ENCODE measurements around the gene GYS1.

GYS1 gene

GRCh38 chr19:49009828-49010227, 16.7 kb upstream of the GYS1 start:
- H3K56ac ChIP-seq (ENCODE audit: low read length): no peak overlapping the region
- WGBS (ENCODE audit: extremely low coverage, insufficient coverage, low lambda C conversion rate): no CpG with 5 or more reads among the region's 18 CpGs
- no peak overlapping the region for H2BK5ac ChIP-seq (ENCODE audit: low read length)
- no peaks in the 10 kb centered on the region for H3K79me2 ChIP-seq (ENCODE audit: control insufficient read depth, insufficient read depth, low read length)
- H3K18ac ChIP-seq (ENCODE audit: low read length): no peak overlapping the region
- H3K36me3 ChIP-seq (ENCODE audit: control insufficient read depth, insufficient read depth, low read length): peaks cover 19% of the 10 kb centered on the region
- no peak overlapping the region for H3K27ac ChIP-seq (ENCODE audit: low read depth, low read length)
- H2AK5ac ChIP-seq (ENCODE audit: low read length): no peak overlapping the region
- no peak overlapping the region for H3K4me3 ChIP-seq (ENCODE audit: low read length)
- no peaks in the 10 kb centered on the region for H3K4me1 ChIP-seq (ENCODE audit: control insufficient read depth, low read depth, low read length)
- H3K4ac ChIP-seq (ENCODE audit: low read depth, low read length): no peak overlapping the region
- no peaks in the 10 kb centered on the region for H3K79me1 ChIP-seq (ENCODE audit: low read length)
- no peaks in the 10 kb centered on the region for H3K27me3 ChIP-seq (ENCODE audit: insufficient read depth, low read length, poor library complexity)
- no peak overlapping the region for H2BK120ac ChIP-seq (ENCODE audit: low read depth, low read length)
- H4K5ac ChIP-seq (ENCODE audit: low read length): no peak overlapping the region
- DNase-seq: no peak
- no peak overlapping the region for H2BK15ac ChIP-seq (replicated peaks; ENCODE audit: low read depth)
- H3K23ac ChIP-seq (ENCODE audit: low read length): no peak overlapping the region
- H4K8ac ChIP-seq (ENCODE audit: low read depth, low read length): no peak overlapping the region
- H3K9ac ChIP-seq (ENCODE audit: low read length): no peak overlapping the region
- H3K4me2 ChIP-seq (ENCODE audit: low read length): no peak overlapping the region

GRCh38 chr19:49006905-49007304, 13.8 kb upstream of the GYS1 start:
- WGBS (ENCODE audit: extremely low coverage, insufficient coverage, low lambda C conversion rate): no CpG with 5 or more reads among the region's 22 CpGs
- no peaks in the 10 kb centered on the region for H3K79me2 ChIP-seq (ENCODE audit: control insufficient read depth, insufficient read depth, low read length)

DNA sequence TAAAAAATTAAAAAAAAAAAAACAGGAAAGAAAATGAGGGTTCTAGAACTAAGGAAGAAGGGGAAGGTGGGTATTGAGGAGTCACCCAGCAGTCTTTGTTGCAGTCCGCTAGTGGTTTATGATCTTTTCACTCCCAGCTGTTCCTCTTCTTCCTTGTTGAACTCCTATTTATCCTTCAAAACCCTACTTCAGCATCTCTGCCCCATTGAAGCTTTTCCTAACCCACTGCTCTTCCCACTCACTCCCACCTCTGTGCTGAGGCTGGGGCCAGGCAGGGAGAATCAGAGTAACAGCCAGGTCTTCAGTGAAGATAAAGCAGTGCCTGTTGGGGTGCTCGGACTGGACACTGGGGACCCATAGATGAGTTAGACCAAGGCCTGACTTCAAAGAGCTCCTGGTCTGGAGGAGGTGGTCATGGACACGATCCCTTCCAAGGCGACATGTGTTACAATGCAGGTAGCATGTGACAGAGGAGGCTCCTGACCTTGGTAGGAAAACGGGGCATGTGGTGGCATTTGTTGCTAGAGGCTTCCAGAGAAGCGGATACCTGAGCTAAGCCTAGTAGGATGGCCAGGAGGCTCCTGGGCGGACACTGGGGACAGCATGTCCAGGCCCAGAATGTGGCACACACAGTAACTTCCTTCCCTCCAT, 12.0 kb upstream of the GYS1 start:
- Histone ChIP-seq H3K27me3 (ENCODE audit: insufficient read depth, low read length, poor library complexity) (no peaks in the 10 kb centered on the region), H3K23ac (ENCODE audit: low read length) (no peak overlapping the region), H3K18ac (ENCODE audit: low read length) (no peak overlapping the region), H3K9ac (ENCODE audit: low read length) (no peak overlapping the region), H3K4me3 (ENCODE audit: low read length) (no peak overlapping the region), H3K56ac (ENCODE audit: low read length) (no peak overlapping the region), H2BK120ac (ENCODE audit: low read depth, low read length) (no peak overlapping the region), H3K36me3 (ENCODE audit: control insufficient read depth, insufficient read depth, low read length) (peaks cover 16% of the 10 kb centered on the region), H3K4ac (ENCODE audit: low read depth, low read length) (no peak overlapping the region), H2BK5ac (ENCODE audit: low read length) (no peak overlapping the region), H3K27ac (ENCODE audit: low read depth, low read length) (no peak overlapping the region), H3K79me2 (ENCODE audit: control insufficient read depth, insufficient read depth, low read length) (no peaks in the 10 kb centered on the region), H2BK15ac (replicated peaks; ENCODE audit: low read depth) (no peak overlapping the region), H4K8ac (ENCODE audit: low read depth, low read length) (no peak overlapping the region), H3K4me2 (ENCODE audit: low read length) (no peak overlapping the region), H3K4me1 (ENCODE audit: control insufficient read depth, low read depth, low read length) (no peaks in the 10 kb centered on the region), H3K79me1 (ENCODE audit: low read length) (no peaks in the 10 kb centered on the region), H4K5ac (ENCODE audit: low read length) (no peak overlapping the region), H2AK5ac (ENCODE audit: low read length) (no peak overlapping the region)
- WGBS (ENCODE audit: extremely low coverage, insufficient coverage, low lambda C conversion rate): no CpG with 5 or more reads among the region's 7 CpGs
- DNase-seq: no peak

More at GRCh38 chr19:49006905-49007304, 13.8 kb upstream of the GYS1 start:
- Histone ChIP-seq H3K56ac (ENCODE audit: low read length) (no peak overlapping the region), H3K27me3 (ENCODE audit: insufficient read depth, low read length, poor library complexity) (no peaks in the 10 kb centered on the region), H2BK5ac (ENCODE audit: low read length) (no peak overlapping the region), H2BK120ac (ENCODE audit: low read depth, low read length) (no peak overlapping the region), H3K18ac (ENCODE audit: low read length) (no peak overlapping the region), H3K4me2 (ENCODE audit: low read length) (no peak overlapping the region), H3K9ac (ENCODE audit: low read length) (no peak overlapping the region), H3K23ac (ENCODE audit: low read length) (no peak overlapping the region), H3K27ac (ENCODE audit: low read depth, low read length) (no peak overlapping the region), H2AK5ac (ENCODE audit: low read length) (no peak overlapping the region), H3K4ac (ENCODE audit: low read depth, low read length) (no peak overlapping the region), H3K79me1 (ENCODE audit: low read length) (no peaks in the 10 kb centered on the region), H3K36me3 (ENCODE audit: control insufficient read depth, insufficient read depth, low read length) (peaks cover 22% of the 10 kb centered on the region), H3K4me1 (ENCODE audit: control insufficient read depth, low read depth, low read length) (no peaks in the 10 kb centered on the region), H3K4me3 (ENCODE audit: low read length) (no peak overlapping the region), H4K8ac (ENCODE audit: low read depth, low read length) (no peak overlapping the region), H2BK15ac (replicated peaks; ENCODE audit: low read depth) (no peak overlapping the region), H4K5ac (ENCODE audit: low read length) (no peak overlapping the region)
- DNase-seq: no peak

DNA sequence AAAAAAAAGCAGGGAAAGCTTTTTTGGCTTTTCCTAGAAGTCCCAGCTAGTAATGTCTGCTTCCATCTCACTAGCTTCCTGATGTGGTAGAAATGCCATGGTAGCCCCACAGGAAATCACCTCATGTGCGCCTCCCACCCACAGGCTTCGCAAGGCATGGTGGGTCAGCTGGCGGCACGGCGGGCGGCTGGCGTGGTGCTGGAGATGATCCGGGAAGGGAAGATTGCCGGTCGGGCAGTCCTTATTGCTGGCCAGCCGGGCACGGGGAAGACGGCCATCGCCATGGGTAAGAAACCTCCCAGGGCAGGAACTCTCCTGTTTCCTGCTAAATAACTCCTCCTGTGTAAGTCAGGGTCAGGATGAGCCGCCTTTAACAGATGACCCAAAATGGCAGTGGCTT, 11.0 kb upstream of the GYS1 start:
- Histone ChIP-seq H3K4ac (ENCODE audit: low read depth, low read length) (no peak overlapping the region), H3K36me3 (ENCODE audit: control insufficient read depth, insufficient read depth, low read length) (peaks cover 15% of the 10 kb centered on the region), H2BK5ac (ENCODE audit: low read length) (no peak overlapping the region), H3K4me1 (ENCODE audit: control insufficient read depth, low read depth, low read length) (no peaks in the 10 kb centered on the region), H3K79me1 (ENCODE audit: low read length) (no peaks in the 10 kb centered on the region), H3K4me3 (ENCODE audit: low read length) (no peak overlapping the region), H4K5ac (ENCODE audit: low read length) (no peak overlapping the region), H2BK120ac (ENCODE audit: low read depth, low read length) (no peak overlapping the region), H3K4me2 (ENCODE audit: low read length) (no peak overlapping the region), H4K8ac (ENCODE audit: low read depth, low read length) (no peak overlapping the region), H3K23ac (ENCODE audit: low read length) (no peak overlapping the region), H3K56ac (ENCODE audit: low read length) (no peak overlapping the region), H2BK15ac (replicated peaks; ENCODE audit: low read depth) (no peak overlapping the region), H3K27ac (ENCODE audit: low read depth, low read length) (no peak overlapping the region), H3K27me3 (ENCODE audit: insufficient read depth, low read length, poor library complexity) (no peaks in the 10 kb centered on the region), H2AK5ac (ENCODE audit: low read length) (no peak overlapping the region), H3K18ac (ENCODE audit: low read length) (no peak overlapping the region), H3K9ac (ENCODE audit: low read length) (no peak overlapping the region), H3K79me2 (ENCODE audit: control insufficient read depth, insufficient read depth, low read length) (no peaks in the 10 kb centered on the region)
- no CpG with 5 or more reads among the region's 15 CpGs for WGBS (ENCODE audit: extremely low coverage, insufficient coverage, low lambda C conversion rate)
- DNase-seq: no peak

DNA sequence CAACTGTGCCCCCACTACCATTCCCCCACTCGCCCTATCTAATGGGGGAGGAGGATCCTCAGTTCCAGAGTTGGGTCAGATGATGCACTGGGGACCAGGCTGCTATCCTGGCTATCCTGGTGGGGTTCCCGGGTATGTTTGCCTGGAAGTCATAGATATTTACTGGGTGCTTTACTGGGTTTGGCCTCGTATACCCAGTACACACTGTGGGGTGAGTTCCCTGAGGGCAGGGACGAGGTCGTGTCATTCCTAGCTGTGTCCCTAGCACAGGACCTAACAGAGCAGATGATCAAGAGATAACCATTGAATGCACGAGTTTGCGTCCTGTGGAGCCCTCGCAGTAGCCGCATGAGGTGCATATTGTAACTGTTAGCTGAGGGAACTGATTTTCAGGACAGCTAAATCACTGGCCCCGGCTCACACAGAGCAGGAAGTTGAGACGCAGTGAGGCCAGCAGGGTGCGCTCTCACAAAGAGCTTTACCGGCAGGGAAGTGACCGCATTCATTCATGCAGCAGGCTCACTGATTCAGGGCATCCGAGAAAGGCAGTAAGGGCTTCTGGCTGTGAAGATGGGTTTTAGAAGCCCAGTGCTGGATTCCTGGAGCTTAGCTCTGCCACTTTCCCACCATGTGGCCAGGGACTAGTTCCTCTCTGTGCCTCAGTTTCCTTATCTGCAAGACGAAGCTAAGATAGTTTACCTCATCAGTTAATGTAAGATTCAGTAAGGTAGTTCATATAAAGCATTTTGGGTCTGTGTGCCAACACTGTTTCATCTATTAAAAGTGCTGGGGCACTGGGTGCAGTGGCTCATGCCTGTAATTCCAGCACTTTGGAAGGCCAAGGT, 6.6 kb upstream of the GYS1 start:
- peaks cover 11% of the 10 kb centered on the region for H3K79me1 ChIP-seq (ENCODE audit: low read length)
- H4K5ac ChIP-seq (ENCODE audit: low read length): no peak overlapping the region
- no peak overlapping the region for H2AK5ac ChIP-seq (ENCODE audit: low read length)
- H3K4me1 ChIP-seq (ENCODE audit: control insufficient read depth, low read depth, low read length): no peaks in the 10 kb centered on the region
- no peak overlapping the region for H3K4me3 ChIP-seq (ENCODE audit: low read length)
- H2BK120ac ChIP-seq (ENCODE audit: low read depth, low read length): no peak overlapping the region
- peaks cover 4% of the 10 kb centered on the region for H3K36me3 ChIP-seq (ENCODE audit: control insufficient read depth, insufficient read depth, low read length)
- no peak overlapping the region for H3K4me2 ChIP-seq (ENCODE audit: low read length)
- no peaks in the 10 kb centered on the region for H3K27me3 ChIP-seq (ENCODE audit: insufficient read depth, low read length, poor library complexity)
- peak overlapping the region; percentile 12 for H3K56ac ChIP-seq (ENCODE audit: low read length)
- H3K23ac ChIP-seq (ENCODE audit: low read length): no peak overlapping the region
- DNase-seq: peak; percentile 91
- no peak overlapping the region for H4K8ac ChIP-seq (ENCODE audit: low read depth, low read length)
- H2BK5ac ChIP-seq (ENCODE audit: low read length): no peak overlapping the region
- H2BK15ac ChIP-seq (replicated peaks; ENCODE audit: low read depth): no peak overlapping the region
- no CpG with 5 or more reads among the region's 16 CpGs for WGBS (ENCODE audit: extremely low coverage, insufficient coverage, low lambda C conversion rate)
- H3K4ac ChIP-seq (ENCODE audit: low read depth, low read length): no peak overlapping the region
- H3K18ac ChIP-seq (ENCODE audit: low read length): no peak overlapping the region
- H3K79me2 ChIP-seq (ENCODE audit: control insufficient read depth, insufficient read depth, low read length): peaks cover 9% of the 10 kb centered on the region
- H3K27ac ChIP-seq (ENCODE audit: low read depth, low read length): no peak overlapping the region
- H3K9ac ChIP-seq (ENCODE audit: low read length): peak overlapping the region; percentile 4
